Measurements from ENCODE around the gene ARL10.

ARL10 gene

DNA sequence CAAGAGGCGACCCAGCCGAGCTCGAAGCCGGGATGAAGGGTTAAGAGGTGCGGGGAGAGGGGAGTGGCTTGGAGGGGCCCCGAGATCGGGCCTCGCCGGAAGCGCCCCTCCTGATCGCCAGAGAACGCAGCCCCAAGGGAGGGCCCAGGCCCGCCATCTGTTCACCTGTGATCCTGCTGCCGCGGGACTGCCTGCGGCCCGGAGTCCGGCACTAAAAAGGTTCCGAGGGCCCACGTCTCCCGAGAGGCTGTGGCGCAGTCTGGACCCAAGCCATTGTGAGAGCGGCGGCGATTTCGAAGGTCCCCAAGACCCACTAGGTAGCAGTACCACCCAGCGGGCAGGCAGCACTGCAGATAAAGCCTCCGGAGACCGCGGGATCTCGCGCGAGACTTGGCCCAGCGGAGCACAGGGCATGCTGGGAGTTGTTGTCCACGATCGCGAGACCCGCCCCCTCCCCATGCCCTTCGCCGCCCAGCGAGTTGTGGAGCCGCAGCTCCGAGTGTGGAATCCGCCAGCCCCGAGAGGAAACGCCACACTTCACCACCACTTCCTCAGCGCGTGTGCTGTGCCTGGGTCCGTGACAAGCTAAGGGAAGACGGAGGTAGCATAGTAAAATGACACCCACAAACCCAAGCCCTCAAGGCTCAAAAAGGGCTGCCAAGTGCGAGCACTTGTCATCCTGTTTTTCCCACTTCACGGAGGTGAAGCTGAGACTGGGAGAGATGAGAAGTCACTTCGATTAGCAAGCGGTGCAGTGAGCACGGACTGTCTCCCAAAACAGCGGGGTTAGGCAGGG lies 3.7 kb upstream of the ARL10 start, which contains the start of gene KIAA1191:
KIAA1191 (minus strand) TSS at position 328 of the 796 bp plus-strand sequence. CDS start 2,256 bp downstream, outside the sequence.
- DNase-seq (ENCODE audit: low read depth in 2 of 2): peak; percentile 89 to 92

DNA sequence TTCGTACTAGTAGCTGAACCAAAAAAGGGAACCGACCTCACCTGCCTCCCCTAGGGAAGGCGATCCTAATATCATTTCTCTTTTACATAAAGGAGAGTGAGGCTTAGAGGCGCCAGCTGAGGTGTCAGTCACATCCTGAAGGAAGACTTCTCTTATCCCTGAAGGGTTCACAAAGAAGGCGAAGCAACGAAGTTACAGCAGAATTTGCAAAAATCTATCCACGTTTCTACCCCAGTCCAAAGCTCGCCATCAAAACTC lies 3.1 kb upstream of the ARL10 start:
- no peak for DNase-seq (ENCODE audit: low read depth in 2 of 2)

DNA sequence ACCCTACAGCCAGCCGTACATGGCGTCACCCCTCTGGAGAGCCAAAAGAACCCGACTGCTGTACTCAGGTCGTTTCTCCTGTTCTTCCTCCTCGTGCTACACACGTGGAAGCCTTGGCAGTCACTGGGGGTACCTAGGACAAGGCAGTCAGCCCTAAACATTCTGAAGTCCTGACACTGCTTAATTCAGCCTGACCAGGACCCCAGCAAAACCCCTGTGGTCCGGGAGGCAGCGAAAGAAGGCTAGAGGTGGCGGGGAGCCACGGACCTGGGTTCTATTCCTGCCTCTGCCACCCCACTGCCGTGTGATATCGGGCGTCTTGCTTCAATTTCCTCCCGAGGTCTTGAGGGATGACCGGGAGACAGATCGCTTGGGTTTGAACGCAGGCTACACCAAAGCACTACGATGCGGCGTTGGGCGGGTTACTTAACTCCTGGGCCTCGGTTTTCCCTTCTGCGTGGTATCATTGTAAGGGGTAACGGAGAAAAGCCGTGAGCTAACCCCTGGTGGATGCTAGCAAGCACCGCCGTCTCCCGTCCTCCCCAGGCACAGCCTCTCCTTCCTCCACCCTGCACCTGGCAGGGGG lies 429 bp upstream of the ARL10 start:
- DNase-seq (ENCODE audit: low read depth in 2 of 2): no peak

DNA sequence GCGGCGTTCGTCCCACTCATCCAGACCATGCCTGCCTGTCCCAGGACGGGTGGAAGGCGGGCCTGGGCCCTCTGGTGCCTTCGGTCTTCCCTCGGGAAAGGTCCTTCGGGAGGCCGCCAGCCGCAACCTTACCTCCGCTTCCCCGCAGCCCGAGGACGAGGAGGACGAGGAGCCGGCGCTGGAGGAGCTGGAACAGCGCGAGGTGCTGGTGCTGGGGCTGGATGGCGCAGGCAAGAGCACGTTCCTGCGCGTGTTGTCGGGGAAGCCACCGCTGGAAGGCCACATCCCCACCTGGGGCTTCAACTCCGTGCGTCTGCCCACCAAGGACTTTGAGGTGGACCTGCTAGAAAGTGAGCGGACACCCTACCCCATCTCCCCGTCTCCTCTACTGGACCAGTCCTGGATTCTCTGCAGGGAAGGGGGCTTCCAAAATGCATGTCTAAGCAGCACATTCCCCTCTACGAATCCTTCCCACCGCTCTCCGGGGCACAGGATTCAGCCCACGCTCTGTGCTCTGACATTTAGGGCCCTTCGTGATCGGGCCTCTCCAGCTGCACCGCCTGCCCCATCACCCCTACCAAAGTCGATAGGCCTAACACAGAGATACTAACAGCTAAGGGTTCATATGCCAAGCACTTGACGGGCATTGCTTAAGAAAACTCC lies 1.1 kb downstream of the ARL10 start:
- no peak for DNase-seq (ENCODE audit: low read depth in 2 of 2)

DNA sequence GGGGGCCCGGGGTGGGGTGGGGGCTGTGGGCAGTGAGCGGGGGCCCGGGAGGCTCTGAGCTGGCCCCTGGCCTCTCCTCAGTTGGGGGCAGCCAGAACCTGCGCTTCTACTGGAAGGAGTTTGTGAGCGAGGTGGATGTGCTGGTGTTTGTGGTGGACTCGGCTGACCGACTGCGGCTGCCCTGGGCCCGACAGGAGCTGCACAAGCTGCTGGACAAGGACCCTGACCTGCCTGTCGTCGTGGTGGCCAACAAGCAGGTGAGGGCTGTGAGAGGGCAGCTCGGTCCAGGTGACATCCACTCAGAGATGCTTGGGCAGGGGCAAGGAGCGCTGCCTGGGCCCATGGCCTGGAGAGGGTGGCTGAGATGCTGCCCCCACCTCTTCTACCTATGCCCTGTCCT lies 3.4 kb downstream of the ARL10 start:
- DNase-seq (ENCODE audit: low read depth in 2 of 2): no peak

DNA sequence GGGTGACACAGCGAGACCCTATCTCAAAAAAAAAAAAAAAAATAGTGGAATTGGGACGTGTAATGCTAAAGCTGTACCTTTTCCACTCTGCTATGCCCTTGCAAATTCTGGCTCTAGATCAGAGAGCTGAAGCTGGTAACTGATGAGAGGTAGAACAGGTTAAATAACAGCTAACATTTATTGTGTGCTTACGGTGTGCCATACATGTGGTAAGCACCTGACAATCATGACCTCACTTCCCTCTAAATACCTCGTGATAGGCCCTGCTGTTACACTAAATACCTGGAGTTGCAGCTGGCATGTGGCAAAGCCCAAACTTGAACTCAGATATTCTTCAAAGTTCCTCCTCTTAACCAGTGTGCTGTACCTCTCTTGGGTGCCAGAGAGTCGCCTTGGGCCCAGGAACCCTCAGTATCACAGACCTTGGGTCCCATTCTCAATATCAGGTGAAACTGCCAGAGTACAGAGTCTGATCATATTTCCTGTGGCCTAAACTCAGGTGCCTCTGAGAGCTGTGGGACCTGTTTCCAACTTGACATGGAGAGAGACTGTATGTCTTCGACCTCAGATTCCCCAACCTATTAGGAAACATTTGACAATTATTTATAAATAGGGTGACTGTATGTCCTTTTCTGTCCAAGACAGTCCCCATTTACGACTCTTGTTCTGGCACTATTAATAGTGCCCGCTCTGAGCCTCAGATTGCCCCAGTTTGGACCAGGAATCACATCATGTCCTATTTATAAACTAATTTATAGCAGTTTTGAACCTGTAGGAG lies 4.8 kb downstream of the ARL10 start:
- DNase-seq (ENCODE audit: low read depth in 2 of 2): no peak

DNA sequence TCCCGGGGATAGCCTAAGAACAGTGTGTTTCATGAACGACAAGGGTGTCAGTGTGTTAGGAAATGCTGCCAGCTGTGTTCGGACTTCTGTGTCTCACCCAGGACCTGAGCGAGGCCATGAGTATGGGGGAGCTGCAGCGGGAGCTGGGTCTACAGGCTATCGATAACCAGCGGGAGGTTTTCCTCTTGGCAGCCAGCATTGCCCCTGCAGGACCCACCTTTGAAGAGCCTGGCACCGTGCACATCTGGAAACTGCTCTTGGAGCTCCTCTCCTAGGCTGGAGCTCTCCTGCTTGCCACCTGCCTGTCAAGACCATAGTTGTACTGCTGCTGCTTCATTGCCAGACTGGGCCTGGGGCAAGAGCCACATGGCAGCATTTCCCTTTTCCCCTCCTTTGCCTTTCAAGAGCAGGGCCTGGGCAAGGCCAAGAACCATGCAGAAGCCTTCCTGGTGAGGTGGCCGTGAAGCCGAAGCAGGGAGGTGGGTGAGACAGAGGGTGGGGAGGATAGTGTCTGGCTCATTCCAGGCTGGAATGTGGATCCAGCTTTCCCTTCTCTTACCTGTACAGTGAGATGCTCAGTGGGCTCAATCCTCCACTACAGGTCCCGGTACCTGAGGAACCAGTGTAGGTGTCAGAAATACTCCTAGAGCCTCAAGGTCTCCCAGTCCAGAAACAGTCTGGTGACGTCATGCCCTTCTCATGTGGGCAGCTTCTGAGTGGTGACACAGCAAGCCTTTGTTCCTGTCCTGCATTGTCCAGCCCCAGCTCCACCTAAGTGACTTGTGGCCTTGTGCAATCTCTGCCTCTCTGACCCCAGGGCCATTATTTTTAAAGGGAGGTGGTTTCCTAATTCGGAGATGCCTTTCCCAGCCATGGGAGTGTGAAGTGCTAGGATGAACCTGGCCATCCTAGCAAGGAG lies 6.6 kb downstream of the ARL10 start:
- DNase-seq (ENCODE audit: low read depth in 2 of 2): no peak

DNA sequence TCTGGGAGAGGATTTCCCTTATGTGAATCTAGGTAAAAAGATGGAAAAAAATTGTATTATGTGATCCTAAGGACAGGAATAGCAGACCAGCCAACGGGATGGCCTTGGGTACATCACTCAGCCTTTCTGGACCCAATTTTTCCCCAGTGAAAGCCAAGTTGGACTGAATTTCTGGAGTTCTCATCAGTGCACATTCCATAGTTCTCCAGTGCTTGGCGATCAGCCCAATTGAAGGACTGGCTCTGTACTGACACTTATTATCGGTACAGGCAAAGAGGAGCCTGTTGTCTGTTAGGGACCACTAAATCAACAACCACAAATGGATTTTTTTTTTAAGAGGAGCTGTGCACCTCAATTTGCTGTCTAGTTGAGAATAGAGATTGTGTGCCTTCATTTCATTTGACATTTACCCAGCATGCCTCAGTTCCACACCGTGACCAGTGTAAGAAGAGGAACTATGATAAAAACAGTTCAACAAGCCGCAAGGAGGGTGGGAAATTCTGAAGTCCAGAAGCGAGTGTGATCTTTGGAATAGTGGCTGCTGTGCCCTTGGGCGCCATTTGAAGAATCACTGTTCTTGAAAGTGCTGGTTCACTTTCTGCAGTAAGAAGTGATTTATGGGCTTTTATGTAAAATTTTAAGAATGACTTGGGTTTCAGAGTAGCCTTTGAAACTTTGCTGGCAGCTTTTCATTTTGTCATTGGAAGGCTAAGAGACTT lies 8.0 kb downstream of the ARL10 start:
- DNase-seq (ENCODE audit: low read depth in 2 of 2): no peak

DNA sequence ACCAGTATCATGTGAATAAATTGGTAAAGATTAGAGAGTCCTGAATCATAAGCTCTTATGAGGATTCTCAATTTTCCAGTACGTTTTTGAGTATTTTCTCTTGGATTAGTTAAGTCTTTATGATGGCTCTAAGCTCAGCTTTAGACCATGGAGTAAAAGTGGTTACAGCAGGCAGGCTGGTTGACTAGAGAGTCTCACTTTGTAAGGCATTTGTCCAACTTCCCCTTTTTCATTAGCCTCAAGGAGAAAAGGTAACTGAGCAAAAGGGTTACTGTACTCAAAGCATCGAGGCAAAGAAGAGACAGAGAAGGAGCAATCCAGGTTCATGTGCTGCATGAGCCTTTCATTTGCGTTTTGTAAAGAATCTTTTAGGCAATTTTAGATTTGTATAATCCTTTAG lies 14.6 kb downstream of the ARL10 start:
- no peak for DNase-seq (ENCODE audit: low read depth in 2 of 2)

DNA sequence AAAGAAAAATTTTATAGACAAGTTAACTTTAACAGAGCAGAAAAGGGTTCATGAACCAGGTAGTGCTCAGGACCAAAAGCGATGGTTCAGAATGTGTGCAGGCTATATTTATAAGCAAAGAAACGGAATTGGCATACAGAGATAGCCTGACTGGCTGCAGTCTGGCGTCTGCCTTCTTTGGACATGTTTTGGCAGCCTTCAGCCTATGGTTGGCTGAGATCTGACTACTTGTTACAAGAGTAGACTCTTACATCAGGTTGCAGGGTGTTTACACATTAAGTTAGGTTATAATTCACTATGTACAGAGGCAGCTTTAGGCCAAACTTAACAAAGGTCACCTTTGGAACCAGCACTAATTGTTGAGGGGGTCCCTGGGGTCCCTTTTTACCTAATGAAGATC lies 16.1 kb downstream of the ARL10 start:
- no peak for DNase-seq (ENCODE audit: low read depth in 2 of 2)

DNA sequence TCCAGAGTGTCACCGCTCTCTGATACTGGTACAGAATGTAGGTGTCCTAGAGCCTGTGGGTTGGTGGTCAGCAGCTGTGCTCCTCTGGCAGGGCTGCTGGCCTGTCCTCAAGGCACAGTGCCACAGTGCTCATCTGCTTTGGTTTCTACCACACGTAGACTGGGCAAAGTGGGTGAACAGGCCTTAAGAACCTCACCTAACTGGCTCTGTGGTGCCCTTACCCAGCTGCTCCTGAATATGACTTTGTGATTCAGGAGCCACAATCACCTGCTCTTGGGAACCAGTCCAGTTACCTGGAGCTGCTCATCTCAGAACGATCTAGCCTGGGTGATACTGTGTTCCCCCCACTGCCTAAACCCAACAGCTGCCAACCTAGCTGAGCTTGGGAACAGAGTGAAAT lies 16.7 kb downstream of the ARL10 start:
- no peak for DNase-seq (ENCODE audit: low read depth in 2 of 2)

DNA sequence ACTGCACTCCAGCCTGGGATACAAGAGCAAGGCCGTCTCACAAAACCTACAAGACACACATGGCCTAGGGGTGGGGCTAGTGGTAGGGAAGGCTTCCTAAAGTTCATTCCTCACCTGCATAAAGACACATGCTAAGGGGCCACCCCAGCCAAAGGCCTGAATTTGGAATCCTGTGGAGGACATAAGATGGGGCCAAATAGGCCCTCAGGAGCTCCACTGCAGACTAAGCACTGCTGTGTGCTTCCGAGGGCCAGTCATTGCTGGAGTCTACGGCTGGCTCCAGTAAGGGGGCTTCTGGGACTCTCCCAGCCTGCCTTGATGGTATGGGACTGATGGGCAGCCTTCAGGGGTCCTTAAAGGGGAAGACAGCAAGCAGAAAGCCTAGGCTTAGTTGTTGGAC lies 17.4 kb downstream of the ARL10 start:
- DNase-seq (ENCODE audit: low read depth in 2 of 2): no peak

DNA sequence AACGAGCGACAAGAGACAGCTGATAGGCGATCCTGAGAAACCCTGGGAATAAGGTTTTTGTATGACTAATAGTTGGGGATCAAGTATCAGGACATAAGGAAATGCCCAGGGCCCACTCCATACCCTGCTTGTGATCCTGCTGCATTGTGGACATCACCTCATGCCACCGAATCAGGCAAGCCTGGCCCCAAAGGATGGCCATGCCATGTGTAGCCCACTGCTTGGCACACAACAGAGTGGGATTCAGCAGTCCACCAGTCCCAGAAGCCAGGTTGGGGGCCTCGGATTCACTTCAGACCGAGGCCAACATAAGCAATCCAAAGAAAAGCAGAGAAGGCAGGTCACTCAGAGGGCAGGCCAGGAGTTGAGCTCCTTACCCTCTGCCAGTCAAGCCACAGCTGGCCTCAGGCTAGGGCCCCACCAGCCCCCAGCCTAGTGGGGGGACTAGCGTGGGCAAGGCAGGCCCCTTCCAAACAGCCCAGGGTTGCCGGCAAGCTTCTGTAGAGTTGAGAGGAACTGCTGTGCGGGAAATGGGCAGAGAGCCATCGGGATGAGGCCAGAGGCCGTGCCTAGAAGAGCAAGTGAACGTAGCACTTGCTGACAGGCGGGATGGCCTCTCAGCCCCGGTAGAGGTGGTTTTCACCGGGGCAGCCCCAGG lies 18.1 kb downstream of the ARL10 start:
- no peak for DNase-seq (ENCODE audit: low read depth in 2 of 2)

DNA sequence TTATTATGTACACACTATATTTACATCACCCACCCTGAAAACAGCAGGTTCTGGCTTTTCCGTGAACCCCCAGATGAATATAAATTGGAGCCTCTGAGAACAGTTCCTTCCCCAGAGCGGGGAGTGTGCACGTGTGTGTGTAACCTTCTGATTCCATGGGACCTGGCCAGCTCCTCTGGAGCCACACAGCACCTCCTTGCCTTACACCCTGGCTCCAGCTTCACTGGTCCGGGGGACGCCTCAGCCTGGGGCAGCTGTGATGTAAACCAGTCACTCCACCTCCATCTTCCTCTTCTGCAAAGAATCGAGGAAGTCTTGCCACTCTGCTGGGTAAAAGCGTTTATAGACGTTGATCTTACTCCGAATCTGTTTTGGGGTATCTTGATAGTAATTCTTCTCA lies 18.7 kb downstream of the ARL10 start:
- no peak for DNase-seq (ENCODE audit: low read depth in 2 of 2)

DNA sequence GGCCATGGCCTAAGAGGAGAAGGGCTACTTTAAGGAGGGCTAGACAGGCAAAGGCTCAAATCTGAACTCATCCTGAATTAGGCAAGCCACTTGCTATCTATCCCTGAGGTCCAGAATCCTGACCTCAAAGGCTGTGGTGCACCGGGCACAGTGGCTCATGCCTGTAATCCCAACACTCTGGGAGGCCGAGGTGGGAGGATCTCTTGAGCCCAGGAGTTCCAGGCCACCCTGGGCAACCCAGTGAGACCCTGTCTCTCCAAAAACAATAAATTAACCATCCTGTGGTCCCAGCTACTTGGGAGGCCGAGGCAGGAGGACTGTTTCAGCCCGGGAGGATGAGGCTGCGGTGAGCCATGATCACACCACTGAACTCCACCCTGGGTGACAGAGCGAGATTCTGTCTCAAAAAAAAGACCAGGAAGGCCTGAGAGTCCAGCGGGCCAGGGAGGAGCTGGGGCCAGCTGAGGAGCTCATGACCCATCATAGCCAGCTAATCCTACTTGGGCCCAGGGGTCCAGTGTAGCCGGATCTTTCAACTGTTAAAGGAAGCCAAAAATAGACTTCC lies 19.2 kb downstream of the ARL10 start:
- DNase-seq (ENCODE audit: low read depth in 2 of 2): no peak

DNA sequence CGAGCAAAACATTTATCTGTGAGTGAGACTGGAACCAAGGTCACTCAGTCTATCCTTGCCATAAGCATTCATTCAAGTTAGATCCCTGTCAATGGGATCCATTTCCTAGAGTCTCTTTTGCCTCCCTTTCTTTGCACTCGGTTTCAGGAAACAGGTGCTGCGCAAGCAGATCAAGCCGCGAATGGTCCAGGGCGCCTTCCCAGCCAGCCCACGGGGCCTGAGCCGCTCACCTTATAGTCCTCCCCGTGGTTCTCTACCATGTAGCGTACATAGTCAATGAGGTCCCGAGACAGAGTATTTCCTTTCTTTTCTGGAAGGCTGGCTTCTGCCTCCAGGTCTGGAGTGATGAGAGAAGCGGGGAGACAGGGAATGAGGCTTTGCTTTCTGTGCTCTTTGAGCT lies 19.7 kb downstream of the ARL10 start:
- DNase-seq (ENCODE audit: low read depth in 2 of 2): no peak

DNA sequence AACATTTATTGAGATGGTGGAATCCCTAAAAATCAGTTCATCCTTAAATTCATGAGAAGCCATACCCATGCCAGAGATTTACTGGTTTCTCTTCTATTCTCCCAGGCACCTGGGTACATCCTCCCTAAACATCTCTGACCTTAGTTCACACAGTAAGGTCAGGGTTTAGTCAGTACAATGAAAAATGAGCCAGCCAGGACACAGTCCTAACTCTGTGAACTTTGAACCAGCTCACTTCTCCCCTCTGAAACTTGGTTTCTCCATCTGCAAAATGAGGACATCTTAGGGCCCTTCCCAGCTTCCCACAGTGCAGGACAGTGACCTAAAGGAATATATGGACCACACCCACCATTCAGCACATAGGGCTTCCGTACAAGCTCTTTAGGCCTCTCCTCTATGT lies 21.2 kb downstream of the ARL10 start:
- no peak for DNase-seq (ENCODE audit: low read depth in 2 of 2)

DNA sequence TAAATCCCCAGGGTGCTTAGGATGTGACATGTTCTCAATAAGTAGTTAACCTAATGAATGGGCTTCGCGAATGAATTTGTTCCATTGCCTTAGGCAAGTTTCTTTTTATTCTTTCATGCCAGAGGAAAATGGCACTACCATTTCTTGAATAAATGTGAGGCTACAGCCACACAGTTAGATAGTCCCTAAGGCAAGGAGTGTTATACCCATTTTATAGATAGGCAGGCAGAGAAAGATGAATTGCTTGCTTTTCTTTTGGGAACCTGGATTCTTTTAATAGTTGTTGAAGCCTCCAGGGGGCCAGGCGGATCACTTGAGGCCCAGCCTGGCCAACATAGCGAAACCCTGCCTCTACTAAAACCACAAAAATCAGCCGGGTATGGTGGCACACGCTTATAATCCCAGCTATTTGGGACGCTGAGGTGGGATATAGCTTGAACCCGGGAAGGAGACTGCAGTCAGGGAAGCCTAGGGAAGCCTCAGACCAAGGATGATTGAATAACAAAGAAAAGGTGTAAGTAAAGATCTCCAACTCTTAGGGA lies 22.2 kb downstream of the ARL10 start:
- no peak for DNase-seq (ENCODE audit: low read depth in 2 of 2)

DNA sequence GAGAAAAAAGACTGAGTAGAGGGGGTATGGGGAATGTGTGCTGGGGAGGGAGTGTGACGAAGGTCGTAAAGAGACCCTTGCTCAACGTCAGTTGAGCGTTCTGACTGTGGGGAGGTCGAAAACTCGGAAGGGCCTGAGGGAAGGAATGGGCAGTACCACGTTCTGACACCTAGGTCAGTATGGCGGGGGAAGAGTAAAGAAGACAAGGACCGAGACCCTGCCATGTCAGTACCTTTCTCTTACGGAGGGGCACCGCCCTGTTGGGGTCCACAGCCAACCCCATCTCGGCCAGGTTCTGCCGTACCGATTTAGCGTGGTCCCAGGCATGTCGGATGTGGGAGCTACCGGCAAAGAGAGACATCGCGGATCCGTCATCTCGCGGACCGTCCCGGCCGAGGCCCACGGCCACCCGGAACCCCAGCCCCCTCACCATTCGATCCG lies 22.7 kb downstream of the ARL10 start:
- no peak for DNase-seq (ENCODE audit: low read depth in 2 of 2)

All from stimulated activated CD8-positive, alpha-beta memory T cell treated with anti-CD3 and anti-CD28 coated beads, Interleukin-7, amount 100 ng/mL, for 4 hours (primary cell).